ENCODE data around the gene TRAF3IP3.
A peak's percentile ranks its signal among the peaks of the same experiment; 100 is the strongest.
"Not testable (repeated sequence)": the region's sequence is repeated elsewhere in the genome, so short reads cannot be mapped to it uniquely, and the experiment has no call there.

Gene TRAF3IP3

GRCh38 chr1:209768354-209768774 lies 12.5 kb downstream of the TRAF3IP3 start:
- peak; percentile 70 for DNase-seq (ENCODE audit: low read depth)

GRCh38 chr1:209769171-209769904 lies 13.5 kb downstream of the TRAF3IP3 start:
- DNase-seq (ENCODE audit: low read depth): peak; percentile 62

GRCh38 chr1:209769971-209770370 lies 14.1 kb downstream of the TRAF3IP3 start:
- DNase-seq (ENCODE audit: low read depth): no peak

GRCh38 chr1:209770636-209771415 lies 15.0 kb downstream of the TRAF3IP3 start:
- no peak for DNase-seq (ENCODE audit: low read depth)

- DNase-seq (ENCODE audit: low read depth): no peak
Measured at GRCh38 chr1:209772126-209772525, 16.3 kb downstream of the TRAF3IP3 start.

DNA sequence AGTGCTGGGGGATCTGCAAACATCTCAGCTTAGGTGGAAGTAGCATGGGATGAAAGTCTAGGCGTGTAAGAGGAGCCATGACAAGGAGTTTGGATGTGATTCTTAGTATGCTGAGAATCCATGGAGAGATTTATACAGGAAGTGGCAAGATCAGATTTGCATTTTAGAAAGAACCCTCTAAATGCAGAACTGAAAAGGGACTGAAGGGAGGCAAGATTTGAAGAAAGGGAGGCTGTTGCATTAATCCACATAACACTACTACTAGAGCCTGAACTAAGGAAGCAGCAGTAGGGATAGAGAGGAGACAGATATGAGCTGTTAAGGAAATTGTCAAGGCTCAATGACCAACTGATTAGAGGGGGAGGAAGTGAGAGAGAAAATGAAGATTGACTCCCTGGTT lies 18.7 kb downstream of the TRAF3IP3 start:
- no peak for DNase-seq (ENCODE audit: low read depth)

DNA sequence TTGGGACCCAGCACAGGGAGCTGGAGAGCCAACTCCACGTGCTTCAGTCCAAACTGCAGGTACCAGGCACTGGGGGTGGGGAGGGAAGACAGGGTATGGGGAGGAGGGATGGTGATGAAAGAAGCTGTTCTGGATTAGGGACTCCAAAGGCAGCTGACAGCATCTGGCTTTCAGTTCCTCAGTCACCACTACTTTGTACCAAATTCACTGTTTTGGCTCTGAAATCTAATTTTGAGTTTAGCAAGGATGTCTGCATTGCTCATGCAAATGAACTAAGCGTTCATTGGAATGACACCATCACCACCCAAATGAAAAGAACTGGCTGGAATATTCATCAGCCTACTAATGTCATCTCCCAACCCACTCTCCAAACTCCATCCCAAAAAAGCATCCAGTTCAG lies 19.8 kb downstream of the TRAF3IP3 start:
- no peak for DNase-seq (ENCODE audit: low read depth)

GRCh38 chr1:209777587-209777986 lies 21.7 kb downstream of the TRAF3IP3 start:
- DNase-seq (ENCODE audit: low read depth): no peak

DNA sequence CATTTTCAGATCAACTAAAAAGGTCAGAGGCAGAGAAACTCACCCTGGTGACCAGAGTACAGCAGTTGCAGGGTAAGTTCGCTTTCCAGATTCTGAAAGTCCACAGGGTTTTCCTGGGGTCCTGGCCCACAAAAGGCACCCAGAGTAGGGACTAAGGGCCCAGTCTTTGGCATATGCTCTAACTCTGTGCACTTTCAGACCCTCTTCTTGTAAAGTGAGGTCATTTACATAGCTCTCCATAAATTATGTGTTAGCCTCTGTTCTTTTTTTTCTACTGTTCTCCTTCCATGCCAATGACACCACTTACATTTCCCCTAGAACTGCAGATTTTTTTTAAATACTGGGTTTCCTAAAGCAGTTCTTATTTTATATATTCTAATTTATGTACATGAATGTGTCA lies 22.2 kb downstream of the TRAF3IP3 start:
- no peak for DNase-seq (ENCODE audit: low read depth)

DNA sequence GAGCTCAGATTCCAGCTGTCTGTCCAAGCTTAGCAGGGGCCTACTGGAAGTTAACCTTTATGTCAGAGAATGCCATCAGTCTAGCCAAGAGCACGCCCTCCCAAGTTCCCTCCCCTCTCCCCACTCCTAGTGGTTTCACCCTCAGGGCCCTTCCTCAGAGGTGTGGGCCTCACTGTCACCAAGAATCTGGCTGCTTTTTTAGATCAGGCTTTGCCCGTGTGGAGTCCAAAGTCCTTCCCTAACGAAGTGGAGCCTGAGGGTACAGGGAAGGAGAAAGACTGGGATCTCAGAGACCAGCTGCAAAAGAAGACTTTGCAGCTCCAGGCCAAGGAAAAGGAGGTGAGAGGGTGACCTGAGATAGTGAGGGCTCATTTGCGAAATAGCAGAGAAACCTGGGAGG lies 24.4 kb downstream of the TRAF3IP3 start:
- DNase-seq (ENCODE audit: low read depth): no peak

DNA sequence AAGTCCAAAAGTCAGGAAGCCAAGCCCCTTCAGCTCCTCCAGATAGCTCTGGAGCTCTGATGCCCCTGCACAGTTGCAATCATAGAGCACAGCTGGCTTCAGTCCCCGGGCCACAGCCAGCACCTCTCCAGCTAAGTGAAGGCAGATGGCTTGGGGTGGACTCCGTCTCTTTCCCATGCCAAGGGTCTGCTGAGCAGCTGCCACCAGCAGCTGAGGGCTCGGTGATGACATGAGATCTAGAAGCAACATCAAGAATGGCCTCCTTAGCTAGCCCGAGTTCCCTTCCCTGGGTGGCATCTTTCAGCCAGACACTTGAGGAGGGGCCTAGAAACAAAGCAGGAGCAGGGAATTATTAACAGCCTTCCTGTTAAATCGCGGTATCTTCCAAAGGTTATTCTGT lies 27.5 kb downstream of the TRAF3IP3 start:
- no peak for DNase-seq (ENCODE audit: low read depth)

DNA sequence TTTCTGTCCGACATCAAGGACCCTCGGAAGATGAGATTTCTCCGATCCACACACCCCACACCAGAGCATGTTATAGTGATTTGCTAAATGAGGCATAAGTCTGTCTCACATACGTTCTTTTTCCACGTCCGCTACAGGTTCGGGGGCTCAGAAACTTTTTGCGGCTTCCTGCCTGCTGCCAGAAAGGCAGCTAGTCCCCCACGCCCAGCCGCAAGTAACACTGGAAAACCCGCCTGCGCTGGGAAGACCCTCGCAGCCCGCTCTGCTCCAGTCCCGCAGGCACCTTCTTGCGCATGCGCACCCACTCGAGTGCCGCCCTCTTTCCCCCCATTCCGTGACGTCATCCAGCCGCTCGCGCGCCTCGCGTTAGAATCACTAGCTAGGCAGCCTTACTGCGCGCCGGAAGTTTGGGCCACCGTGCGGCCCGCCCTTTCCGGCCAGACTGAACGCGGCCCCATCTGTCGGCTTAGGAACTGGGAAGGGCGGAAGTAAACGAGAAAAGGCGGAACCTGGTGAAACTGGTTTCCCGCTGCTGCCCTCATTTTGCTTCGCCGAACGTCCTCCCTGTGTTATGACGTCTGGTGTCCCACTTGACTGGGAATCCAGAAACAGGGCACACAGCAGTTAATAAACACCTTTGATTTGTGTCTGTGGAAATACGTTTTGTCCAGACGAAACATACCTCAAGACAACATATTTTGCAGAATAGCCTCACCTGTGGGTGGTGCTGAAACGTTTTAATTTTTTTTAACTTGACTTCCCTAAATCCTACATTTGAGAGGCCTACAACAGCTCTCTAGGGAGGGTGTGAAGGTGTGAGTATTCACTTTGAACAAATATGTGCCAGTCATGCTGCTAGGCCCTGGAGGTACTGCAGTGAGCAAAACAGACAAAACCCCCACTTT lies 28.7 kb downstream of the TRAF3IP3 start, which contains the start of gene C1orf74:
C1orf74 (minus strand) TSS at position 295 of the 905 bp plus-strand sequence. CDS start 925 bp downstream, outside the sequence.
- DNase-seq (ENCODE audit: low read depth): peak; percentile 97

DNA sequence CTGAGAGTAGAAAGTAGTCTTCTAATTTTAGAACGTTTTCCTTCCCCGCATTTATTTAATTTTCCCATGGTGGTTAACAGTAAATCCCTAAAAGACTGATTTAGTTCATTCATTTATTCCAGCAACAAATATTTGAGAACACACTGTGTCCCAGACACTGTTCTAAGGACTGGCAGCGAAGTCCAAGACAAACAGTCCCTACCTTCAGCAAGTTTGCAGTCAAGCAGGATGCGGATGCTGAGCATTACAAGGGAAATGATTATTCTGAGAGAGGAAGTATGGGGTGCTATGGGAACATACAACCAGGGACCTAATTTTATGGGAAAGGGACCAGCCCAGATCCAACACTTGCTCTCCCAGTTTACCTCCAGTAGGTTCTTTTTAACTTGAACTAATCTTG lies 29.7 kb downstream of the TRAF3IP3 start:
- no peak for DNase-seq (ENCODE audit: low read depth)

GRCh38 chr1:209786146-209786545 lies 30.3 kb downstream of the TRAF3IP3 start:
- DNase-seq (ENCODE audit: low read depth): no peak

GRCh38 chr1:209787551-209787950 lies 31.7 kb downstream of the TRAF3IP3 start:
- DNase-seq (ENCODE audit: low read depth): no peak

DNA sequence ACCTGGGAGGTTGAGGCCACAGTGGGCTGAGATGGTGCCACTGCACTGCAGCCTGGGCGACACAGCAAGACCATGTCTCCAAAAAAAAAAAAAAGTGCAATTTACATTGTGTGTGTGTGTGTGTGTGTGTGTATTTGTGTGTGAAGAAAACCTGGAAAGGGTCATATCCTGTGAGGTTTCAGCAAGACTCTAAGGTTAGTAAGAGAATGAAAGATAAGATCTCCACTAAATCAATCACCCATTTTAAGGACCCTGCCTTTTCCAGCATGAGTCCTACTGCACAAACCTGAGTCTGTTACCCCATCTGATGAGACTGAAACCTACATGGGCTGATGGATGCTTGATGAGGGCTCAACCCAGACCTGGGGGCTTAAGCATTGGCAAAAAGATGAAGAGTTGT lies 33.4 kb downstream of the TRAF3IP3 start:
- no peak for DNase-seq (ENCODE audit: low read depth)

GRCh38 chr1:209790286-209791193 lies 34.7 kb downstream of the TRAF3IP3 start:
- DNase-seq (ENCODE audit: low read depth): no peak

GRCh38 chr1:209791920-209792319 lies 36.1 kb downstream of the TRAF3IP3 start:
- DNase-seq (ENCODE audit: low read depth): no peak

DNA sequence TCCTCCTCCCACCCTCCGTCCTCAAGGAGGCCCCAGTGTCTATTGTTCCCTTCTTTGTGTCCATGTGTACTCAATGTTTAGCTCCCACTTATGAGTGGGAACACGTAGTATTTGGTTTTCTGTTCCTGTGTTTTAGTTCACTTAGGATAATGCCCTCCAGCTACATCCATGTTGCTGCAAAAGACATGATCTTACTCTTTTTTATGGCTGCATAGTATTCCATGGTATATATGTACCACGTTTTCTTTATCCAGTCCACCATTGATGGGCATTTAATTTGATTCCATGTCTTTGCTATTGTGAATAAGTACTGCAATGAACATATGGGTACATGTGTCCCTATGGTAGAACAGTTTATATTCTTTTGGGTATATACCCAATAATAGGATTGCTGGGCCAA lies 37.9 kb downstream of the TRAF3IP3 start:
- DNase-seq (ENCODE audit: low read depth): not testable (repeated sequence)

DNA sequence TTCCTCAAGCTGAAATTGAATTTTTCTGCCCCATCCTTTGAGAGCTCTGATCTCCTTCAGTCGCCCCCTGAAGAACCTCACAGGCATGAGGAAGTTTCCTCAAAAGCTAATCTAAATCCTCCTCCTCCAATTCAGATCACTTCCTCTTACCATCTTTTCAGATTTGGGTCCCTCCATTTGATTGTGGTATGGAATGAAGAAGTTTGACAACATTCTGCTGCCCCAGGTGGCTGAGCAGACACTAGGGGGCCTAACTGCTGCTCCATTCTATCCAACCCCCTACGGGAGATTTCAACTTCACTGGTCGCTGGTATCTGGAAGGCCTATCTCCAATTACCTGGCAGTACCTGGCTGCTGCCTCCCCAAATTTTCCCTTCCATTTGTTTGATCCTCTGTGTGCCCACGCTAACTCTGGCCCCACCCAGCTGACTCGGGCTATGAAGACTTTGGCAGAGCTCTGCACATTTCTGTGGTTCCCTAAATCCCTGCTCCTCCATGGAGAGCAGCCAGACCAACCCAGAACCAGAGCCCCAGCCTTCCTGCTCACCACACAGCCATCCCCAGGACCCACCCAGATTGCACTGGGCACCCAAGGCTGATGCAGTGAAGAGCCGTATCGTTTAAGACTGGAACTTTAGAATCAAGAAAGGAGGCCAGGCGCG lies 42.3 kb downstream of the TRAF3IP3 start:
- DNase-seq (ENCODE audit: low read depth): no peak

Data from T-helper 22 cell (primary cell).